Pulmonary artery endothelial cell (primary cell): ENCODE data around the gene ATF4. TPM values are rescaled to one million over a fixed set of nuclear protein-coding genes. Genes with fewer than 3 reads are reported as not detected.
"Not testable (repeated sequence)": the region's sequence is repeated elsewhere in the genome, so short reads cannot be mapped to it uniquely, and the experiment has no call there.

ENCODE experiments used
- DNase-seq: peaks from one replicate; pipeline ENCODE4 v3.0.0-alpha.2; 2011; ENCODE audit warnings: low read depth, low spot score
- total RNA-seq: library from RNA; depleted of rRNA; stranded (reverse); fragments of >200 nt; gene quantifications from 2 replicates; pipeline ENCODE4 v1.2.3, GENCODE V29; 2014

Gene ATF4
- total RNA-seq, 1 donor from 2014 or later: 290 TPM

DNA sequence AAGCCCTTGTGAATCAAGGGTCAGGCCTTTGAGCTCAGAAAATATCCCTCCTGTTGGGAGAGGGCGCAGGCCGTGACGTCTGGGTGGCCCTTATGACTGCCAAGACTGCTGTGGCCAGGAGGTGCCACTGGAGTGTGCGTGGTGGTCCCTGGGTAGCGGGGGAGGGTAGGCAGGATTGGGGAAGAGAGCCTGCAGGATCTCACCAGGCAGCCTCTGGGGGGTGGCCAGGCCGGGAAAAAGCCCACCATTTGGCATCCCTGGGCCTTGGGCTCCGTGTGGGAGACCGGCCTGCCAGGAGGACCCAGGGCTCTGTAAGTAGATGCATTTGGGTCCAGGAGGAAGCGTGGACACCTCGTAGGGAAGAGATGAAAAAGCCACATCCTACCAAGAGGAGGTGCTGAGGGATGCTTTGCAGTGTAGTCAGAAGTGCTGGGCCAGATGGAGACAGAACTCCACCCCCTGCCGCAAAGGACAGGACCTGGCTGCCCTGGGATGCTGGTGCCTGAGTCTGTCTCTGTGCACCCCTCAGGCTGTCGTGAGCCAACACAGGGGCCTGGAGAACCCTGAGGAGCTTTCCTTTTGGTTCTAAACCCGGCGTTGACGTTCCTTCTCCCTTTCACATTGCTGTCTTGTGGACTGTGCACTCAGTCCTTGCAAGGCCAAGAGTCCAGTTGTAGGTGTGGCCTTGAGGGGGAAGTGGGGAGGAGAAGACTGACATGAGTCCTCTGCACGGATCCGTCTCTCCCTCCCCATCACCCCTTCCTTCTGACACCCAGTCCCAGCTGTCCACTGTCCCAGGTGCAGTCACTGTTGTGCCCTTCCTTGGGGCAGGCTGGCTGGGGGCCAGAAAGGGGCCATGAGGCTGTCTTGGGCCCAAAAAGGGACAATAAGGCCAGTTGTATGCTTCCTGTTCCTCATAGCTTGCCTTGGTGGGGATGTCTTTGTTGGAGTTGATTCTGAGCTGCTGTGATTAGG, 31.0 kb upstream of the ATF4 start:
- DNase-seq: no peak

DNA sequence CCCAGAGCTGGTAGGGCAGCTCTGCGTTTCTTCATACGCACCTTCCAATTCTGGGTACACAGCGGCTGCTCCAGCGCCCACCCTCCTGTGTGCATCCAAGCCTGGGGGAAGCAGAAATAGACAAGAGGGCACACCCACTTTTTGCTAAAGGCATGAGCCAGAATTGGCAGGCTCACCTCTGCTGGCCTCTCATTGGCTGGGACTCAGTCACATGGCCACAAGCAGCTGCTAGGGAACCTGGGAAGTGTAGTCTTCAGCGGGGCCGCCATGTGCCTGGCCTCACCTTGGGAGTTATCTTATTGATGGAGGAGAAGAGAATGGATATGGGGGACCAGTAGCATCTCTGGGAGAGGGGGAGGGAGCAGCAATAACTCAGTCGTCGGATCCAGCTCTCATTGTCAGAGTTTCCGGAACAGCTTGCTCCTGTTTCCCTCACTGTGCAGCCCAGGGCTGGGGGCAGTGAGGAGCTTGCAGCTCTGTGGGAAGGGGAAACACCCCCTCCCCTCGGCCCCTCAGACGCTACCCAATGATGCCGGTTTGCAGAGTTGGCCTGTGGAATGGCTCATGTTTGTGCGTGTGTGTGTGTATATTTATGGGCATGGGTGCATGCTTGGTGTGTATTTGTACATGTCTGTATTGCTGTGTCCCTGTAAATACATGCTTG, 30.1 kb upstream of the ATF4 start:
- DNase-seq: no peak

DNA sequence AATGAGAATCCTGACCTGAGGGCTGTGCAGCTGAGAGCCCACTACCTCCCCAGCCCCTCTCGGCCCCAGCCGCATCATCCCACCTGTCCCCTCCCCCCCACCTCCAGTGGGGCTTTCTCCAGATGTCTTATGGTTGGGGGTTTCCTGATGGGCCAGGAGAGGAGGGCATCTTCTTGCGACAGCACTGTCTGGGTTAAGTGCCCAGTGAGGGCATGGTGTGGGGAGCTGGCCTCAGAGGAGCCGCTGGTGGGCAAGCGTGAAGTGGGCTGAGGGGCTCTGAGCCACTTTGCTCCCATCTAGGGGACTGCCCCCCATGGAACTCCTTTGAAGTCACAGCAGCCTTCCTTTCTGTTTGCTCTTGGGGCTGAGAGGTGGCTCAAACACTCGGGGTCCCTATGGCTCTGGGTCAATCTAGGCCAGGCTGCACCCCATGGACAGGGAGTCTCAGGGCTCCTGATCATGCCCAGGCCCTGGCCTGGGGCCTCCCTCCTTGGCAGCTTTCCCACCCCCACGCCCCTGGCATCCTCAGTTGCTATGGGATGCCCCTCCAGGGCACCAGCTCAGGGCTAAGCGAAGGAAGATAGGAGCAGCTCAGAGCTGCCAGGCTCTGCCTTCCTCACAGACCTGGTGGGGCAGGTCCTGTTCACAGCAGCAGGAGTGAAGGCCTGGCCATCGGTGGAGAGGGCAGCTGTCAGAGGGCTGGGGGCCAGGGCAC, 29.2 kb upstream of the ATF4 start:
- DNase-seq: no peak

DNA sequence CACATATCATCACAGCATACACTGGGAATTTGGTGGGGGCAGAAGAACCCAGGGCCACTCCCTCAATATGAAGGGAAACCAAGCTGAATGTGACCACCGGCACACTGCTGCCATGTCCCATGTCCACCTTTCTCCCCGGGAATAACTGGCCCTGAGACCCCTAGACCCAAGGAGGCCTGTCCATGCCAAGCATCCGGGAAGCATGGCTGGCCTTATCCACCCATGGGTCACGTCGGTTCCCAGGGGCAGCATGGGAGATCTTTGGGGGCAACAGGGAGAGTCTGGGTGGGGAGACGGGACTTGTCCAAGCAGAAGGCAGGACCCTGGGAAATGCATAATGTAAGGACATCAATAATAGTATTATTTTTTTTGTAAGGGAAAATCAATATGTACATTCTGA, 28.7 kb upstream of the ATF4 start:
- no peak for DNase-seq

DNA sequence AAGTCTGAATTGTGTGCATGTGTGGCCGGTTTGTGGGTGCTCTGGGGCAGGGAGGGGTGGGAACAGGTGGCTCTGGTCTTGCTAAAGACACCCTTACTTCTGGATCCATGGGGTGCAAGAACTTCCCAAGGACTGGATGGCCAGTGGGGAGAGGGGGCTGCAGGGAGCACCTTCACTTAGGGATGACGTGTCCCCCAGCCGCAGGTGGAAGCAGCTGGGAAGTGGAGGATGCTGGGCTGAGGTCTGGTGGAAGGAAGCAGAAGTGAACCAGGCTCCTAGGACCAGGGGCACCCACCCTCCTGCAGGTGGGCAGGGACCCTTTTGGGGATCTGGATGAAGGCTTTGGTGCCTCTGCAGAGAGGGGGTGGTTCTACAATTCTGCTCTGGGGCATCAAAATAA, 28.2 kb upstream of the ATF4 start:
- DNase-seq: no peak

DNA sequence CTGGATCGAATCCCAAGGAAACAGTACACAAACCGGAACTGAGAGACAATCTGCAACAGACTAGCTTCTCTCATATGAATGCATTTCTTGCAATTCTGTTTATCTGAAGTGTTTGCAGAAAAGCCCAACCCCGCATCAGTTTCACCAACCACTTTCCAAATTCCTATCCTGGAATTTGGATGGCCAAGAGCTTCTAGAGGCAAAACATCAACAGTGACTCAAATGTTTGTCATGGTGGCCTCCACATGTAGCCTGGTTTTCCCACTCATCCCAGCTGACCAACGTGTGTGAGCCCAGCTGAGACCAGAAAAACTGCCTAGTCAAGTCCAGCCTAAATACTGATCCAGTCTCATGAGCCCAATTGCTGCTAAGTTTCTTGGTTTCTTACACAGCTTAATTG, 26.6 kb upstream of the ATF4 start:
- DNase-seq: no peak

DNA sequence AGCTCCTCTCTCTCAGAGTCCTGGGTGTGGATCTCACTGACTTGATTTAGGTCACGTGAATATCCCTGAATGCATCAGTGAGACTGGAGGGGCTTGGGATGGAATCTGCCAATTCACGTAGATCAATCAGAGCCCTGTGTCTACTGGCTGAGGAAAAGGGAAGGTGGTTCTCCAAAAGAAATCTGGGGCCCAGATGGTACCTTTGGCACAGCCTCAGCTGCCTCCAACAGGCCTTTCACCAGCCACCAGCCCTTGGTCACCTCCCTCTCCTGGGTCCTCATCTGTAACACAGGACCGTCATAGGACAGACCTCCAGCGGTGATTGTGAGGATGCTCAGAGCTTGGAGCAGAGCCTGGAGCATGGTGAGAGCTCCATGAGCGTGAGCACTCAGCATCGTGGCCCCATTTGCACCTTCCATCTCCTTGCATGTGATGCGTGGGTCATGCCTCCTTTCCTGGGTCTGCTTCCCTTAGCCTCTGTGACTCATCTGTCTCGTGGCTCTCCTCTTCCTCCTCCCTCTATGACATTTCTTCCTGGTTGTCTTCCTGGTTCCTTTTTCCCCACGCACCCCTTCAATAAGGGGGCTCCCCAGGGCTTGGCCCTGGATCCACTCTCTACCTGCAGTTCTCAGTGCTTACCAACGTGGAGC, 25.8 kb upstream of the ATF4 start:
- no peak for DNase-seq

DNA sequence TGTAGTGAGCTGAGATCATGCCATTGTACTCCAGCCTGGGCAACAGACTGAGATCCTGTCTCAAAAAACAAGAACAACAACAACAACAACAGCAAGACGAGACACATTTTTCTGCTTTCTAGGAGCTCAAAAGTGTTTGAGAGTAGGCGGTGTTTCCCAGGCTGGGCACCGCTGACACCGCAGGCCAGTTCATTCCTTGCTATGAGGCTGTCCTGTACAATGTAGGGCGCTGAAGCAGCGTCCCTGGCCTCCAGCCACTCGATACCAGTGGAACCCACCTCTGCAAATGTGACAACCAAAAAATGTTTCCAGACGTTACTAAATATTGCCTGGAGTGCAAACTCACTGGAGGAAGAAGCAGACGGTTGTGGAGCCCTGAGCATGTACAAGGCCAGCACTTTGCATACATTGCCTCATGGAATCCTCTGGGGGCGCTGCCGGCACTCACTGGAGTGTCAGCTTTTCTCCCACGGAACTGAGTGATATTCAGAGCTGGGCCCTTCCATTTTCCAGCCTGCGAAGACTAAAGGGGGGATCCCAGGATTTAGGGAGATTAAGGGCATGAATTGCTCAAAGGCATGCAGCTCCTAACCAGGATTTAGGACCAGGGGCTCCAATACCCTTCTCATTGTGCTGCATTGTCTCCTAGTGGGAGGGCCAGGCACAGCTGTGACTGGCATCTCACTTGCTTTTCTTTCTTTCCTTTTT, 24.1 kb upstream of the ATF4 start:
- DNase-seq: no peak

DNA sequence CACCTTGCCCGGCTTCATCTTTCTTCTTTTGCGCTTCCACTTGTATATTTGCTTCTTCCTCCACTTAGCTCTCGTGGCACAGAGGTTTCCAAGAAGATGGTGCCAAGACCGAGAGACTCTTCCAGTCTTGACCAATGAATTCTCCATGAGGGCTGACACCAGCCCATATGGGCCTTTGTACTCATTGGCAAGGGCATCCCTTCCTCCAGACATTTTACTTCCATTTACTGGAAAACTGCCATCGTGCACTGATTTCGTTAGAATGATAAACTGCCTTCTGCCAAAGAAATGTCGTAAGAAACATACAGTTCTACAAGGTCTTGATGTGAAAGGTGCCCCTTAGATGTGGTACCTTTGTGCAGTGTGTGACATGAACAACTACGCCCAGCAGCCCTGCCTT, 22.9 kb upstream of the ATF4 start:
- DNase-seq: no peak

DNA sequence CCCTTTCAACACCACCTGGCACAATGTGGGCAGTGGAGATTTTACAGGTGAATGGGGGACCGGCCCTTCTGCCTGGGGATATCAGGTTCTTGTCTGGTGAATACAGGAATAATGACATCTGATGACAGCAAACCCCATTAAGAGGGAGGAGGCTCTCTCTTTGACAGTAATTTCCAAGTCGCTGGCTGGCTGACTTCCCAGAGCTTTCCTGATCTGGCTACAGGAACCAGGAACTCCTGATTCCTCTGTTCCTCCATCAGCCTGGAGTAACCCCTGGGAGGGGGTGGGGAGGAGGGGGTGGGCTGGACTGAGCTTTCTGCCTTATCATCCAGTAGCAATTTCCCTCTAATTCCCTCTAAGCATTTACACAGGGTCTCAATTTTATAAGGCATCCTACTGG, 22.0 kb upstream of the ATF4 start:
- no peak for DNase-seq

DNA sequence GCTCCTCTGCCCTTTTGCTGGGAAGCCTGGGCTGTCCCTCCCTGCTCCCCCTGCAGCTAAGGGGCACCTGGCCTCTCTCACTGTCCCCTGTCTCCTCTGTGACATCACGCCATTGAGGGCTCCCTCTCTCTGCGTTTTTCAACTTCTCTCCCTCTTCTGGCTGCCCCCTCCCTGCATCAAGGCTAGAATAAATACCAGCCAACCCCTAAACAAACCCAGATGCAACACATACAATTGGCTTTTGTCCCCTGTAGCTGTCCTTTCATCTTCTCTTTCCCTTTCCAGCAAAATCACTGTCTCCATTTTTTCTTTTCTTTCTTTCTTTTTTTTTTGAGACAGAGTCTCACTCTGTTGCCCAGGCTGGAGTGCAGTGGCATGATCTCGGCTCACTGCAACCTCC, 21.6 kb upstream of the ATF4 start:
- DNase-seq: no peak

DNA sequence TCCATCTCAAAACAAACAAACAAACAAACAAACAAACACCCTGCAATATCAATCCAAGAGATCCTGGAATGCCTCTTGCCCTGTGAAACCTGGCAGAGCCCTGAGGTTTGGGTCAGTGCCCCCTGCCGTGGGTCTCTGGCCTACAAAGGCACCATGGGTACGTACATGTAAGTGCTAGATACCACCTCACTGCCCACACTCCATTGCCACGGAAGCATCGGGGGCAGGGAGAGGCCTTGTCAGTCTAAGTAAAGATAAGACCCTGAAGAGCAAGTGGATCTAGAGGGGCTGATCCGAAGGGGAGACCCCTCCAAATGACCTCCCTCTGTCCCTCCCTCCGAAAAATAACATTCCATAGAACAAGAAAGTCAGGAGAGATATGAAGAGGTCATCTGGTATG, 20.3 kb upstream of the ATF4 start:
- no peak for DNase-seq

DNA sequence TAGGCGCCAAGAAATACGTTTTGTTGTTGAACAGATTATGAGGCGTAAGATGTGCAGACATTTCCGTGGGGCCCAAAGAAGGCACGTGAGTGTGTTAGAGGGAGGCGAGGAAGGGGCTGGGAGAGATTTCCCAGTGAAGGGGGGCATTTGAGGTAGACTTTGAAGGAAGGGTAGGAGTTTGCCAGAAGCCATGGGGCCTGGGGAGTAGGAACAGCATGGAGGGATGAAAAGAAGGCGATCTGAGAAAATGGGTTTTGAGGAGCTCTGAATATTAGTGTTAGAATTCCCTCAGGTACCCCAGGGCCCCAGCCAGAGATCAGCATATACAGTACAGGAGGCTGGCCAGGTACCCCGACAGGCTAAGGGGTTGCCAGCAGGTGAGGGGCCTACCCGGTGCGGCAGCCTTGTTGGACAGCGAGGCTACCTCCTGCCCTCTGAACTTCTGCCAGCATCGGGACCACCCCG, 18.7 kb upstream of the ATF4 start:
- no peak for DNase-seq

DNA sequence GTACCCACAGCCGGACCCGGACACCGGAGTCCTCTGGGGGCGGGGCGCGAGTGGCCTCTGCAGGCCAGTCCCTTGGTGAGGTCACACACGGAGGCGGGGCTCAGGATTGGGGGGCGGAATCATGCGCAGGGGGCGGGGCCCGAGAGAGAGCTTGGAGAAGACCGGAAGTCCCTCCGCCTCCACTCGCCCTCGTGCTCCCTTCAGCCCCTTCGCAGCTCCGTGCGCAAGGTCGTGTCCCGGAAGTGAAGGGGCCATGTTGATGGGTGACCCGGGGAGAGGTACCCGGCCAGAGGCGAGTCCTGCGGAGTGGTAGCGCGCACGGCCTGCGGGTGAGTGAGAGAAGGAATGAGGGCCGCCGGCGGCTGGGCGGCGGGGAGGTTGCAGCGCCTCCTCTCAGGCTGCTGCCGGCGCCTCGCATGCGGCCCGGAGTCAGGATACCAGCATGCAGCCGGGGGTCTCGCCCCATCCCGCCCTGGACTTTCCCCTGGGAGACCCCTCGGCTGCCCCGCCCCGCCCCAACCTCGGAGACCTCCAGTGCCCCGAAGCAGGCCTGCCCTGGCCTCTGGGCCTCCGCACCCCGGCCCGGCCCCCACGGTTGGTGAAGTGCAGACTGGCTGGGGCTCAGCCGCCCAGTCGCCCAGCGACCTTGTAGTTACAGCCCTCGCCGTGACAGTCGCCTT, 18.1 kb upstream of the ATF4 start, which contains the start of gene MIEF1:
Gene MIEF1, plus strand, starts transcription at position 182 of the 680 bp plus-strand sequence. CDS start 9,005 bp downstream, outside the sequence.
- DNase-seq: peak; percentile 71

DNA sequence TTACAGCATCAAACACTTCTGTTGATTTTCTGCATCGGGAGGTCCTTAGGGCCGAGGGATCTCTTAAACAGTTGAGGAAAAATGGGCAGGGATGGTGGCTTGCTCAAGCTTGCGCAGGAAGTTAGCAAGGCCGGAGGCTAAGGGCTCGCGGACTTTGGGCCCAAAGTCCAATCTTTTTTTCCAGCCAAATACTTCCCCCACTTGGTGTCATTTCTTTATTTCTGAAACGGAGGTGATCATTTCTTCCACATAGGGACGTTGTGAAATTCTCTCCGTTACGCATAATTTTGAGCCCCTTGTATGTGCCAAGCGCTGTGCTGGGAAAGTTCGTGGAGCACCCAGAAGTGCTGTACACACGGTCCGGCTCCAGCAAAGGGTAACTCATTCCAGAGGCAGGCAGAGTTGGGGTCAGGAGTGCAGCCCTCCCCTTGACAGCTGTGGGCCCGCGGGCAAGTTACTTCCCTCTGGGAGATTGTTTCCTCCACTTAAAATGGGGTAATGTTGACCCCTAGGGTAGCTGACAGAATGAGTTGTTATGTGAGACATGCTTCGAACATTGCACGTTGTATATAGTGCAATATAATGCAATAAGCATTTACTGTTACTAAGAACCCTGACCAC, 17.5 kb upstream of the ATF4 start:
- DNase-seq: no peak

DNA sequence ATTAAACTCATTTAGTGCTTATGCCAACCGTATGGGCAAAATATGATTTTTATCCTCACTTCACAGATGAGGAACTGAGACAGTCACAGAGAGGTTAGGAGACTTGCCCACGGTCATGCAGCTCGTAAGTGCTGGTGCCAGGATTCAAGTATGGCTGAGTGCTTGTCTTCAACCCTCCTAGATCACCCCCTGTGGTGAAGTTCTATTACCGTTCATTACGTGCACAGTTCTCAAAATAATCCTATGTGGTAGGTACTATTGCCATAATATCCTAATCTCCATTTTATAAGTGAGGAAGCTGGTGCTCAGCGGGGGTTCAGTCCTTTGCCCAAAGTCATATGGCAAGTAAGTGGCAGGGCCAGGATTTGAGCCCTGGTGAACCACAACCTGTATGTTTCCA, 16.7 kb upstream of the ATF4 start:
- no peak for DNase-seq

DNA sequence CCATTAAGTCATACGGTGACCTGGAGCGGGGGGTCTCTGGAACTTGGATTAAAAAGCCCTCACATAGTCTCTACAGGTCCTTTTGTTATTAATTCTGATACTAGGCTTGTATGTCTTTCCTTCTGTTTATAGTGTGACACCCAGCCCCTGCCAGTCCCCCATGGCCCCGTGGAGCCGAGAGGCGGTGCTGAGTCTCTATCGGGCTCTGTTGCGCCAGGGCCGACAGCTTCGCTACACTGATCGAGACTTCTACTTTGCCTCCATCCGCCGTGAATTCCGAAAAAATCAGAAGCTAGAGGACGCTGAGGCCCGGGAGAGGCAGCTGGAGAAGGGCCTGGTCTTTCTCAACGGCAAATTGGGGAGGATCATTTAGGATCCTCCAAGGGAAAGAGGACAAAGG, 16.3 kb upstream of the ATF4 start:
- no peak for DNase-seq

DNA sequence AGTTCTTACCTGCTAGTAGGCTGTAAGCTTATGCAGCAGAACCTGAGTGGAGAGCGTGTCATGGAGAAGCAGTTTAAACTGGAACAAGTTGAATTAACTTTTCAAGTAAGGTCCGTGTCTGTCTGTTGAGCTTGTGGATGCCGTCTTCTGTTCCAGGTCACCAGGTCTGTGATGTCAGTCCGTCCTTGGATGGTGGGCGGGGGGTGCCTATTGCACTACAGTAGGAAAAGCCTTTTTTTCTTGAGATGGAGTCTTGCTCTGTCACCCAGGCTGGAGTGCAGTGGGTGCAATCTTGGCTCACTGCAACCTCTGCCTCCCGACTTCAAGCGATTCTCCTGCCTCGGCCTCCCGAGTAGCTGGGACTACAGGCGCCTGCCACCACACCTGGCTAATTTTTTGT, 13.3 kb upstream of the ATF4 start:
- not testable (repeated sequence) for DNase-seq

DNA sequence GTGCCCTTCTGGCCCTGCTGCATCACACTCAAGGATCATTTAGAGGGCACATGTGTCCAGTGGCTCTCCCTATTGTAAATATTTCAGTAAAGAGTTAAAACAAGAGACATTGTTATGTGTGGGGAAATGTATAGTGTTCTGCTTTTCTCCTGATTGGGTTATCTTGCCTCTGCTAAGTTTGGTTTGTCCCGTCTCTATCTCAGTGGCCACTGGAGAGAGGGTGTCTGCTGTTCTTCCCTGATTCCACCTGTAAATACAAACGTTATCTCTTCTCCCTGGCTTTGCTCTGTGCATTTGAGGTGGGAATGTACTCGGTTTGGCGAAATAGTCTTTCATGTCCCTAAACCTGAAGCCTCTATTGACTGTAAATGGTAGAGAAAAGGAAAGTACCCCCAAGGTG, 12.0 kb upstream of the ATF4 start:
- DNase-seq: no peak
